Activated T-cell treated with anti-CD3 and anti-CD28 coated beads, Interleukin-2, amount 50 U/mL, for 4 hours (primary cell): ENCODE measurements around the gene HOMER1. TPM values are rescaled to one million over a fixed set of nuclear protein-coding genes. Genes with fewer than 3 reads are reported as not detected.

Experiments used
- total RNA-seq, 3 donors: library from RNA; stranded (reverse); gene quantifications; one replicate each; pipeline ENCODE4 v1.2.1, GENCODE V29; 2021

HOMER1 gene
- total RNA-seq, 3 donors from 2014 or later: 12.1 to 16.7 (median 14.9) TPM

Other genes with a start within 250 kb of the HOMER1 start
- gene TENT2, start 98.3 kb upstream of the HOMER1 start, total RNA-seq: 10 to 100 TPM; 58.2 to 65.6 (median 64.5) TPM
- gene CMYA5, start 175.7 kb upstream of the HOMER1 start, total RNA-seq: under 1 TPM; 0.10 to 0.22 (median 0.11) TPM